ENCODE results near the gene NCBP2.

GRCh38 chr3:196985954-196986885, 43.9 kb upstream of the NCBP2 start:
- no peak for TF ChIP-seq CTCF (conservative IDR thresholded peaks at IDR 0.05; ENCODE audit: low read depth, low read length)
- no peak for TF ChIP-seq EZH2phosphoT487 (IDR thresholded peaks at IDR 0.05; ENCODE audit: borderline replicate concordance, low read length)
- no peak for TF ChIP-seq EZH2 (IDR thresholded peaks at IDR 0.05; ENCODE audit: low read length, unreplicated experiment)
